GM23248 (cell line): ENCODE results near the gene PAGE1.

ENCODE experiments used
- EZH2 ChIP-seq: fragments of 200-600 bp; sonication (generic); IDR thresholded peaks from 2 replicates; pipeline ENCODE4 v1.6.1; 2018; ENCODE audit warnings: antibody characterized with exemption, mild to moderate bottlenecking; ENCODE audit not compliant: insufficient read depth, poor library complexity, severe bottlenecking
- EZH2phosphoT487 ChIP-seq: fragments of 200-600 bp; sonication (generic); IDR thresholded peaks from 2 replicates; pipeline ENCODE4 v1.6.1; 2018; ENCODE audit warnings: antibody characterized with exemption, moderate library complexity, mild to moderate bottlenecking, low read depth; ENCODE audit not compliant: insufficient read depth

GRCh38 chrX:49659771-49660170 is 36.0 kb downstream of the PAGE1 start:
- TF ChIP-seq EZH2 (no peak), EZH2phosphoT487 (no peak)
